HCT116 (cell line): ENCODE measurements around the gene IP6K3. TPM values are rescaled to one million over a fixed set of nuclear protein-coding genes. Genes with fewer than 3 reads are reported as not detected.
A peak's percentile ranks its signal among the peaks of the same experiment; 100 is the strongest.

Source experiments
- ATAC-seq: fragments of 200-7000 bp; cut with Tn5 transposase; 2 replicates; pipeline ENCODE4 v1.9.1; 2020; ENCODE audit warnings: mild to moderate bottlenecking, moderate library complexity
- BruUV-seq: library from RNA; stranded (reverse); fragments of 400-500 nt; replicated peaks from 2 replicates; lab custom pipeline; 2021; lab: Mats Ljungman, UMichigan
- CTCF ChIA-PET: fragments of 300-600 bp; sonication (Branson Sonifier 250); formaldehyde crosslinking; loops from one replicate; lab custom pipeline; 2021; ENCODE audit warnings: antibody characterized with exemption; lab: Charles Lee
- POLR2A ChIA-PET: fragments of 300-600, 350-600 bp; sonication (Branson Sonifier 250); formaldehyde crosslinking; loops from one replicate; lab custom pipeline; 2021; ENCODE audit warnings: antibody characterized with exemption; lab: Charles Lee
- RAD21 ChIA-PET, 2 experiments: fragments of 300-600 bp; sonication (Branson Sonifier 250); formaldehyde crosslinking; loops; one replicate each; lab custom pipeline; 2023; ENCODE audit warnings: low total read pairs in 2 of 2; ENCODE audit not compliant: uncharacterized antibody in 2 of 2, unreplicated experiment in 2 of 2, low non-redundant PET in 1 of 2; lab: Charles Lee
- DNase-seq: peaks from one replicate; pipeline ENCODE4 v3.0.0-alpha.2; 2010; ENCODE audit warnings: low read depth, low spot score
- H2AFZ ChIP-seq: fragments of 200-600 bp; shearing (Covaris generic), sonication (generic); 2 replicates; pipeline ENCODE4 v1.6.1; 2017; ENCODE audit warnings: low read depth, mixed run types, mixed read lengths, antibody characterized with exemption, low read length; ENCODE audit not compliant: poor library complexity, severe bottlenecking
- H3K27ac ChIP-seq: 2 replicates; pipeline ENCODE4 v1.5.1; 2012; ENCODE audit warnings: low read depth, low read length
- H3K27me3 ChIP-seq: fragments of 200-600 bp; sonication (generic); 2 replicates; pipeline ENCODE4 v1.6.1; 2016; ENCODE audit warnings: mixed run types, low read length, mixed read lengths; ENCODE audit not compliant: insufficient read depth
- H3K36me3 ChIP-seq, 2 experiments: fragments of 200-500 bp in 1 of 2; fragments of 200-600 bp in 1 of 2; sonication (Bioruptor generic) in 1 of 2; sonication (generic) in 1 of 2; 2 replicates each; pipeline versions ENCODE4 v1.5.1 to v1.6.1; 2014 to 2016; ENCODE audit warnings: low read length in 2 of 2, inconsistent platforms in 1 of 2, mixed read lengths in 1 of 2, mixed run types in 1 of 2; ENCODE audit not compliant: insufficient read depth in 2 of 2, control insufficient read depth in 1 of 2
- H3K4me1 ChIP-seq, 2 experiments: fragments of 200-600 bp in 1 of 2; sonication (generic) in 1 of 2; 2 replicates each; pipeline versions ENCODE4 v1.5.1 to v1.6.1; 2012 to 2017; ENCODE audit warnings: low read length in 2 of 2, inconsistent platforms in 1 of 2, mild to moderate bottlenecking in 1 of 2, mixed read lengths in 1 of 2, mixed run types in 1 of 2, moderate library complexity in 1 of 2; ENCODE audit not compliant: insufficient read depth in 2 of 2, control insufficient read depth in 1 of 2
- H3K4me2 ChIP-seq: fragments of 200-600 bp; sonication (generic); 2 replicates; pipeline ENCODE4 v1.6.1; 2017; ENCODE audit warnings: mixed run types, low read length, mixed read lengths
- H3K4me3 ChIP-seq, 2 experiments: fragments of 200-600 bp in 1 of 2; sonication (generic) in 1 of 2; replicated peaks in 1 of 2; 2 replicates each; pipeline ENCODE4 v1.5.1; 2011 to 2016; ENCODE audit warnings: low read length in 2 of 2, control low read depth in 1 of 2, low read depth in 1 of 2, mild to moderate bottlenecking in 1 of 2, mixed read lengths in 1 of 2, mixed run types in 1 of 2
- H3K79me2 ChIP-seq: fragments of 200-600 bp; sonication (generic); 2 replicates; pipeline ENCODE4 v1.6.1; 2017; ENCODE audit warnings: mild to moderate bottlenecking, mixed run types, low read length, moderate library complexity, mixed read lengths; ENCODE audit not compliant: insufficient read depth
- H3K9ac ChIP-seq: fragments of 200-600 bp; sonication (generic); 2 replicates; pipeline ENCODE4 v1.6.1; 2016; ENCODE audit warnings: low read length, mixed read lengths
- H3K9me2 ChIP-seq: fragments of 200-600 bp; sonication (generic), shearing (Covaris generic); 2 replicates; pipeline ENCODE4 v1.6.1; 2017; ENCODE audit warnings: mixed run types, mild to moderate bottlenecking, moderate library complexity; ENCODE audit not compliant: insufficient read depth
- H3K9me3 ChIP-seq, 2 experiments: fragments of 200-500 bp in 1 of 2; fragments of 200-600 bp in 1 of 2; sonication (Bioruptor generic) in 1 of 2; sonication (generic) in 1 of 2; 2 replicates each; pipeline ENCODE4 v1.6.1; 2014 to 2017; ENCODE audit warnings: low read length in 2 of 2, mixed read lengths in 2 of 2, inconsistent platforms in 1 of 2, low read depth in 1 of 2, mild to moderate bottlenecking in 1 of 2, mixed run types in 1 of 2, moderate library complexity in 1 of 2; ENCODE audit not compliant: control insufficient read depth in 1 of 2, insufficient read depth in 1 of 2
- H4K20me1 ChIP-seq: fragments of 200-600 bp; sonication (generic), shearing (Covaris generic); 2 replicates; pipeline ENCODE4 v1.6.1; 2017; ENCODE audit warnings: mixed run types, mild to moderate bottlenecking, moderate library complexity; ENCODE audit not compliant: insufficient read depth
- EZH2 ChIP-seq: fragments of 200-600 bp; sonication (generic); IDR thresholded peaks from 2 replicates; pipeline ENCODE4 v1.6.1; 2017; ENCODE audit warnings: antibody characterized with exemption, mixed run types
- EZH2phosphoT487 ChIP-seq: fragments of 200-600 bp; IDR thresholded peaks from 2 replicates; pipeline ENCODE4 v1.6.1; 2018; ENCODE audit warnings: antibody characterized with exemption, borderline replicate concordance
- POLR2A ChIP-seq: IDR thresholded peaks from 2 replicates; pipeline ENCODE4 v1.7.0; 2011; ENCODE audit warnings: borderline replicate concordance; ENCODE audit not compliant: insufficient read depth, insufficient read length; ENCODE audit errors: extremely low read depth
- TCF7L2 ChIP-seq: IDR thresholded peaks from 2 replicates; pipeline ENCODE4 v1.7.0; 2011; ENCODE audit warnings: borderline replicate concordance, inconsistent platforms; ENCODE audit not compliant: insufficient read depth, insufficient read length; ENCODE audit errors: extremely low read depth
- YY1 ChIP-seq: IDR thresholded peaks from 2 replicates; pipeline ENCODE4 v1.6.1; 2011; ENCODE audit warnings: low read length, low read depth, moderate library complexity, mild to moderate bottlenecking; ENCODE audit not compliant: insufficient replicate concordance; ENCODE audit errors: extremely low read depth
- ZNF274 ChIP-seq: fragments of 200-500 bp; sonication (Bioruptor generic); IDR thresholded peaks from 2 replicates; pipeline ENCODE4 v1.6.1; 2014; ENCODE audit warnings: mild to moderate bottlenecking, low read depth, low read length, inconsistent platforms
- intact Hi-C: fragments of 100-400 bp; cut with micrococcal nuclease; formaldehyde crosslinking; loops from 2 replicates; pipeline ENCODE4 v1.10.0; 2022
- total RNA-seq: library from RNA; stranded (reverse); gene quantifications from one replicate; pipeline ENCODE4 v1.2.1, GENCODE V29; 2021; ENCODE audit not compliant: unreplicated experiment
- TF ChIP-seq, protein P1 (sequence below): IDR thresholded peaks from 2 replicates; pipeline ENCODE4 v1.6.1; 2011; ENCODE audit warnings: mild to moderate bottlenecking, low read length, moderate library complexity; ENCODE audit not compliant: insufficient replicate concordance; ENCODE audit errors: extremely low read depth
- TF ChIP-seq, protein P2 (sequence below): IDR thresholded peaks from 2 replicates; pipeline ENCODE4 v1.6.1; 2012
- TF ChIP-seq, protein P3 (sequence below), 3 experiments: fragments of 200-600 bp in 1 of 3; sonication (generic) in 1 of 3; IDR thresholded peaks in 2 of 3; conservative IDR thresholded peaks in 1 of 3; 2 replicates each; pipeline ENCODE4 v1.5.1; 2012 to 2017; ENCODE audit warnings: low read depth in 2 of 3, low read length in 2 of 3, antibody characterized with exemption in 1 of 3, borderline replicate concordance in 1 of 3, control low read depth in 1 of 3, mild to moderate bottlenecking in 1 of 3, mixed read lengths in 1 of 3, mixed run types in 1 of 3, moderate library complexity in 1 of 3; ENCODE audit not compliant: insufficient read depth in 1 of 3

Gene IP6K3
- total RNA-seq, 1 experiment from 2014 or later = not detected

DNA sequence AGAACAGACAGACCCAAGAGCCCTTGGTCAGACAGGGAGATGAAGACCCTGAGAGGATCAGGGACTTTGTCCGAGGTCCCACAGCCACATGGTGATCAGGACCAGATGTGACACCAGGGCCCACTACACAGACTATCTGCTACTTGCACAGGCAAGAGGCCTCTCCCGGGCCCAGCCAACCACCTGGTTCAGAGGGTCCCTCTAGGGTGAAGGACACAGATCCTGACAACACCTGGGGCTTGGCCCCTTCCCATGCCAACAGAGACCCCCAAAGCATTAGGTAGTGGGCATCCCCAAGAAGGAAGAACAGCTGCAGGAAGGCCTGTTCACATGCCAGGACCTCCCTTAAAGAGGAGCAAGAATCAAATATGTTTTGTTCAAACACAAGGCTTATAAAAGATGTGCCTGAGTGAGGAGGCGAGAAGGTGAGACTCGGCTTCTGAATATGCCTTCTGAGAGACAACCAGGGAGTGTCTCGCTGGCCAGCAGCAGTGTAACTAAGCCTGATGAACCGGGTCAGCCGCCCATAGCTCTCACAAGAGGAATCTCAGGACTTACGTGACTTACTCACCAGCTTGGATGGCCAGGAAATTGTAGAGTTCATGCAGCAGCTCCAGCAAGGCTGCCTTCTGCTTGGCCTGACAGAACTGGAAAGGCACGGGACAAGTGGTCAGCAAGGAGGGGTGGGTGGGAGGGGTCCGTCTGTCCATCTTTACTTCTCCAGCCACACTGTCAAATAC, 37.2 kb upstream of the IP6K3 start:
- no peak for DNase-seq
- Histone ChIP-seq H3K9me2 (no peaks in the 10 kb centered on the region), H3K4me2 (no peak overlapping the region), H3K9me3 (no peaks in the 10 kb centered on the region), H3K27ac (no peak overlapping the region), H3K4me3 (no peak overlapping the region), H3K27me3 (no peaks in the 10 kb centered on the region), H3K4me1 (peaks cover 35 to 55% of the 10 kb centered on the region in 2 experiments), H4K20me1 (no peaks in the 10 kb centered on the region), H3K9ac (no peak overlapping the region), H3K36me3 (peaks cover 11 to 30% of the 10 kb centered on the region in 2 experiments; a peak in 3 of 4 replicates), H2AFZ (no peak overlapping the region), H3K79me2 (peaks cover 27% of the 10 kb centered on the region)
- ChIA-PET CTCF (no interaction called here), POLR2A (no interaction called here), RAD21 (no interaction called here)
- no peak for ATAC-seq
- TF ChIP-seq ZNF274 (no peak), POLR2A (no peak)
- TF ChIP-seq, protein P1, sequence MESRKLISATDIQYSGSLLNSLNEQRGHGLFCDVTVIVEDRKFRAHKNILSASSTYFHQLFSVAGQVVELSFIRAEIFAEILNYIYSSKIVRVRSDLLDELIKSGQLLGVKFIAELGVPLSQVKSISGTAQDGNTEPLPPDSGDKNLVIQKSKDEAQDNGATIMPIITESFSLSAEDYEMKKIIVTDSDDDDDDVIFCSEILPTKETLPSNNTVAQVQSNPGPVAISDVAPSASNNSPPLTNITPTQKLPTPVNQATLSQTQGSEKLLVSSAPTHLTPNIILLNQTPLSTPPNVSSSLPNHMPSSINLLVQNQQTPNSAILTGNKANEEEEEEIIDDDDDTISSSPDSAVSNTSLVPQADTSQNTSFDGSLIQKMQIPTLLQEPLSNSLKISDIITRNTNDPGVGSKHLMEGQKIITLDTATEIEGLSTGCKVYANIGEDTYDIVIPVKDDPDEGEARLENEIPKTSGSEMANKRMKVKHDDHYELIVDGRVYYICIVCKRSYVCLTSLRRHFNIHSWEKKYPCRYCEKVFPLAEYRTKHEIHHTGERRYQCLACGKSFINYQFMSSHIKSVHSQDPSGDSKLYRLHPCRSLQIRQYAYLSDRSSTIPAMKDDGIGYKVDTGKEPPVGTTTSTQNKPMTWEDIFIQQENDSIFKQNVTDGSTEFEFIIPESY = no peak
- TF ChIP-seq, protein P2, sequence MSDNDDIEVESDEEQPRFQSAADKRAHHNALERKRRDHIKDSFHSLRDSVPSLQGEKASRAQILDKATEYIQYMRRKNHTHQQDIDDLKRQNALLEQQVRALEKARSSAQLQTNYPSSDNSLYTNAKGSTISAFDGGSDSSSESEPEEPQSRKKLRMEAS = no peak
- intact Hi-C loops = no loop called here
- no TSS peak for BruUV-seq

DNA sequence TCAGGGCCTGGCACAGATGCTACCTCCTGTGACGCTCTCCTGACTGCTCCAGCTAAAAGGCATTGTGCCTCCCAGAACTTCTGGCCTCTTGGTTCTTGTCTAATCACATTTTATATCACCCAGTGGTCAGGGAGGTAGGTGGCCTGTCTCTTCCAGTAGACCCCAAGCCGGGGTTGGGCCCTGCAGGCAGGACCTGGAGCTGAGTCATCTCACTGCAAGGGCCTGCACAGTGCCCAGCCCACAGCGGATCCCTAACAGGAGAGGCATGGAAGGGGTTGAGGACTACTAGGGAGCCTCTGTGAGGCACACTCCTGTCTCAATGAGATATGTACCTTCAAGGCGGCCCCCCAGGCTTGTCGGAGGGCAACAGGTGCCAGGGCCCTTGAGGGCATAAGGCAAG, 35.9 kb upstream of the IP6K3 start:
- peak overlapping the region; percentile 75 for H3K4me2 ChIP-seq
- RAD21 ChIA-PET = no interaction called here
- peaks cover 33 to 50% of the 10 kb centered on the region in 2 experiments for H3K4me1 ChIP-seq
- DNase-seq = no peak
- no peak overlapping the region for H3K4me3 ChIP-seq
- no peak for ATAC-seq
- no peaks in the 10 kb centered on the region for H3K9me2 ChIP-seq
- POLR2A ChIA-PET = no interaction called here
- peaks cover 20 to 44% of the 10 kb centered on the region in 2 experiments; a peak in 3 of 4 replicates for H3K36me3 ChIP-seq
- H3K79me2 ChIP-seq = peaks cover 20% of the 10 kb centered on the region
- no peaks in the 10 kb centered on the region for H3K27me3 ChIP-seq
- peak overlapping the region; percentile 81 for H3K27ac ChIP-seq
- H3K9ac ChIP-seq = peak overlapping the region; percentile 50; the same call in 1 of the 2 replicates
- no peaks in the 10 kb centered on the region for H4K20me1 ChIP-seq
- H3K9me3 ChIP-seq = no peaks in the 10 kb centered on the region
- intact Hi-C loops = no loop called here
- CTCF ChIA-PET = interaction anchor here (1.4 kb wide), 1 partner anchor 11 kb away, joined by 4 read pairs; no protein-coding TSS in a partner anchor
- BruUV-seq = no TSS peak
- no peak overlapping the region for H2AFZ ChIP-seq
- TF ChIP-seq EZH2phosphoT487 = no peak
- no peak for TF ChIP-seq YY1
- TF ChIP-seq TCF7L2 = no peak
- TF ChIP-seq EZH2 = no peak
- TF ChIP-seq, protein P3, sequence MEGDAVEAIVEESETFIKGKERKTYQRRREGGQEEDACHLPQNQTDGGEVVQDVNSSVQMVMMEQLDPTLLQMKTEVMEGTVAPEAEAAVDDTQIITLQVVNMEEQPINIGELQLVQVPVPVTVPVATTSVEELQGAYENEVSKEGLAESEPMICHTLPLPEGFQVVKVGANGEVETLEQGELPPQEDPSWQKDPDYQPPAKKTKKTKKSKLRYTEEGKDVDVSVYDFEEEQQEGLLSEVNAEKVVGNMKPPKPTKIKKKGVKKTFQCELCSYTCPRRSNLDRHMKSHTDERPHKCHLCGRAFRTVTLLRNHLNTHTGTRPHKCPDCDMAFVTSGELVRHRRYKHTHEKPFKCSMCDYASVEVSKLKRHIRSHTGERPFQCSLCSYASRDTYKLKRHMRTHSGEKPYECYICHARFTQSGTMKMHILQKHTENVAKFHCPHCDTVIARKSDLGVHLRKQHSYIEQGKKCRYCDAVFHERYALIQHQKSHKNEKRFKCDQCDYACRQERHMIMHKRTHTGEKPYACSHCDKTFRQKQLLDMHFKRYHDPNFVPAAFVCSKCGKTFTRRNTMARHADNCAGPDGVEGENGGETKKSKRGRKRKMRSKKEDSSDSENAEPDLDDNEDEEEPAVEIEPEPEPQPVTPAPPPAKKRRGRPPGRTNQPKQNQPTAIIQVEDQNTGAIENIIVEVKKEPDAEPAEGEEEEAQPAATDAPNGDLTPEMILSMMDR (IDR thresholded peaks at IDR 0.05 in 2 of 3, conservative IDR thresholded peaks at IDR 0.05 in 1 of 3; ENCODE audit: borderline replicate concordance in 1 of 3, insufficient read depth in 1 of 3, low read depth in 2 of 3, low read length in 2 of 3) = no peak
- TF ChIP-seq, protein P2 = no peak
- TF ChIP-seq, protein P1 = no peak
- TF ChIP-seq ZNF274 = no peak
